Activated T-helper 2 cell treated with anti-CD3 and anti-CD28 coated beads, Interferon-gamma antibody, Interleukin-2, Interleukin-4, amounts not matched to agents 10 μg/mL and 5 μg/mL and 100 μg/mL, durations not matched to agents 14 hours and 24 hours and 36 hours (primary cell): ENCODE results near the gene FAM120A. TPM values are rescaled to one million over a fixed set of nuclear protein-coding genes. Genes with fewer than 3 reads are reported as not detected.

Experiments used
- DNase-seq: peaks from one replicate; pipeline ENCODE4 v3.0.0; 2021; ENCODE audit warnings: low spot score
- H3K27ac Mint-ChIP-seq: one replicate; pipeline ENCODE4 v1.8.0; 2021; ENCODE audit warnings: mixed read lengths
- H3K27me3 Mint-ChIP-seq: one replicate; pipeline ENCODE4 v1.8.0; 2021; ENCODE audit warnings: low read depth, mixed read lengths
- H3K36me3 Mint-ChIP-seq: one replicate; pipeline ENCODE4 v1.8.0; 2021; ENCODE audit warnings: low read depth, mixed read lengths
- H3K4me1 Mint-ChIP-seq: one replicate; pipeline ENCODE4 v1.8.0; 2021; ENCODE audit warnings: low read depth, mixed read lengths
- H3K4me3 Mint-ChIP-seq: one replicate; pipeline ENCODE4 v1.8.0; 2021; ENCODE audit warnings: low read depth, mild to moderate bottlenecking, moderate library complexity, mixed read lengths
- H3K9me3 Mint-ChIP-seq: one replicate; pipeline ENCODE4 v1.8.0; 2021; ENCODE audit warnings: mixed read lengths
- intact Hi-C: fragments of 100-400 bp; cut with micrococcal nuclease; formaldehyde crosslinking; loops from one replicate; pipeline ENCODE4 v1.15.1; 2023
- total RNA-seq: library from RNA; stranded (reverse); gene quantifications from 2 replicates; pipeline ENCODE4 v1.2.3, GENCODE V29; 2022

Gene FAM120A
- total RNA-seq, result 163 and 166 TPM in 2 replicates

GRCh38 chr9:93450945-93451815 lies at the start of gene FAM120A:
Gene FAM120A, plus strand, starts transcription at chr9:93451685. Its CDS starts 231 bp downstream, at chr9:93451916.
- peaks cover 33% of the 10 kb centered on the region for H3K4me1 Mint-ChIP-seq
- intact Hi-C loops, result loop anchor here (2.0 to 5.0 kb wide), 4 partner anchors 294 to 716 kb away; no protein-coding TSS in a partner anchor
- peak within 1 kb of the TSS; percentile 93 for H3K27ac Mint-ChIP-seq
- H3K27me3 Mint-ChIP-seq, result no peaks in the 10 kb centered on the region
- no peaks in the 10 kb centered on the region for H3K9me3 Mint-ChIP-seq
- H3K4me3 Mint-ChIP-seq, result peak within 1 kb of the TSS; percentile 92
- peak; percentile 71 for DNase-seq
- H3K36me3 Mint-ChIP-seq, result peaks cover 76% of the 10 kb centered on the region

GRCh38 chr9:93406371-93406770 lies 45.1 kb upstream of the FAM120A start:
- intact Hi-C loops, result no loop called here
- no peak overlapping the region for H3K27ac Mint-ChIP-seq
- DNase-seq, result no peak
- H3K4me3 Mint-ChIP-seq, result no peak overlapping the region
- H3K4me1 Mint-ChIP-seq, result peaks cover 2% of the 10 kb centered on the region
- no peaks in the 10 kb centered on the region for H3K36me3 Mint-ChIP-seq
- peaks cover 32% of the 10 kb centered on the region for H3K27me3 Mint-ChIP-seq
- no peaks in the 10 kb centered on the region for H3K9me3 Mint-ChIP-seq

- peaks cover 16% of the 10 kb centered on the region for H3K9me3 Mint-ChIP-seq
- no peak for DNase-seq
- no peak overlapping the region for H3K4me3 Mint-ChIP-seq
- no peak overlapping the region for H3K27ac Mint-ChIP-seq
- intact Hi-C loops, result no loop called here
- H3K27me3 Mint-ChIP-seq, result peaks cover 52% of the 10 kb centered on the region
- peaks cover 6% of the 10 kb centered on the region for H3K4me1 Mint-ChIP-seq
- no peaks in the 10 kb centered on the region for H3K36me3 Mint-ChIP-seq
Measured at GRCh38 chr9:93413530-93413929, 38.0 kb upstream of the FAM120A start.

- peaks cover 6% of the 10 kb centered on the region for H3K4me1 Mint-ChIP-seq
- intact Hi-C loops, result no loop called here
- no peak overlapping the region for H3K27ac Mint-ChIP-seq
- no peaks in the 10 kb centered on the region for H3K36me3 Mint-ChIP-seq
- no peak overlapping the region for H3K4me3 Mint-ChIP-seq
- H3K27me3 Mint-ChIP-seq, result peaks cover 43% of the 10 kb centered on the region
- DNase-seq, result no peak
- H3K9me3 Mint-ChIP-seq, result peaks cover 26% of the 10 kb centered on the region
Measured at GRCh38 chr9:93415176-93415690, 36.3 kb upstream of the FAM120A start.

DNA sequence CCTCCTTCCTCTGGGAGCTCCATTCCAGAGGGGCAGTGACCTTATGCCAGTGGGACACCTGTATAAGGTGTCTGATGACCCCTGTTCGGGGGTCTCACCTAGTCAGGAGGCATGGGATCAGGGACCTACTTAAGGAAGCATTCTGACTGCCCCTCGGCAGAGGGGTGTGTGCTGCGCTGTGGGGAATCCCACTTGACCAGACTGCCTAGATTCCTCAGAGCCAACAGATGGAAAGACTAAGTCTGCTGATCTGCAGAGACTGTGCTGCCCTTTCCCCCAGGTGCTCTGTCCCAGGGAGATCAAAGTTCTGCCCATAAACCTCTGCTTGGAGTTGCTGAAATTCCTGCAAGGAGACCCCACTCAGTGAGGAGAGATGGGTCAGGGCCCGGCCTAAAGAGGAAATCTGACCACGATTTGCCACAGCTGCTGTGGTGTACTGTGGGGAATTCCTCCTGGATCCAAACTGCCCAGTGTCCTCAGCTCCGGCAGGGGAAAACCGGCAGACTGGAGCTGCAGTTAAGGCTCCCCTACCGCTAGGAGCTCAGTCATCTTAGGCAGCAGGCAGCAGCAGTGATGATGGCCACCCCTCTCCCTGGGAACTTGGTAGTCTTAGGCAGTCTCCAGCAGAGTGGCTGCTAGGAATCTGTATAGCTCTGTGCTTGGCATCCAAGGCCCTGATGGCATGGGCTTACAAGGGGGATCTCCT lies 34.8 kb upstream of the FAM120A start:
- Mint-ChIP-seq H3K4me3 (no peak overlapping the region), H3K9me3 (peaks cover 30% of the 10 kb centered on the region), H3K4me1 (peaks cover 6% of the 10 kb centered on the region), H3K27ac (no peak overlapping the region), H3K36me3 (no peaks in the 10 kb centered on the region), H3K27me3 (peaks cover 32% of the 10 kb centered on the region)
- intact Hi-C loops, result no loop called here
- no peak for DNase-seq

GRCh38 chr9:93417538-93417937 lies 33.9 kb upstream of the FAM120A start:
- Mint-ChIP-seq H3K27ac (no peak overlapping the region), H3K9me3 (peaks cover 30% of the 10 kb centered on the region), H3K27me3 (peaks cover 25% of the 10 kb centered on the region), H3K4me3 (no peak overlapping the region), H3K36me3 (no peaks in the 10 kb centered on the region), H3K4me1 (peaks cover 6% of the 10 kb centered on the region)
- intact Hi-C loops, result no loop called here
- no peak for DNase-seq

GRCh38 chr9:93419023-93419422 lies 32.5 kb upstream of the FAM120A start:
- Mint-ChIP-seq H3K4me3 (no peak overlapping the region), H3K9me3 (peaks cover 28% of the 10 kb centered on the region), H3K27me3 (peaks cover 19% of the 10 kb centered on the region), H3K27ac (no peak overlapping the region), H3K36me3 (no peaks in the 10 kb centered on the region), H3K4me1 (peaks cover 6% of the 10 kb centered on the region)
- intact Hi-C loops, result no loop called here
- DNase-seq, result no peak

DNA sequence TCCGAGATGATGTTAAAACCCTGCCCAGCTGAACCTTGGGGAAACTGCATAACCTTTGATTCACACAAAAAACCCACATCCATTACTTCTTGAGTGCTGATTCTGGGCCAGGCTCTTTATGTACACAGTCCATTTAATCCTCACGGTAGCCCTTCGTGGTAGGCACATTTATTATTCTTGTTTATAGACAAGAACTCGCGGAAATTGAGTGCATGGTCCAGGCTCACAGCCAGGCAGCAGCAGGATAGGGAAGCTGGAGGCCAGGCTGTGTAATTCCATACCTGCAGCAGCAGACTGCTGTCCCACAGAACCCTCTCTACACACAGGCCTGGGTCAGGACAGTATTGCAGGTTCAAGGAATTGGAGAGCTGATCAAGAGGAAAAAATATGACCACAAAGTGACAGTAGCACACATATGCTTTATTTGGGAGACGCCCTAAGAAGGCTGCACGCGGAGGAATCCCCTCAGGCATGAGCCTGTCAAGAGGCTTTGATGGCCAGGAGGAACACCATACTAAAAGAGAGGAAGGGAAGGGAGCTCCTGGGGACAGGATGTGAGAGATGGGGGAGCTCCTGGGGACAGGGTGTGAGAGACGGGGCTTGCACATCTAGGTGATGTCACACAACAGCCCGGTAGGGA lies 28.4 kb upstream of the FAM120A start:
- H3K27me3 Mint-ChIP-seq, result peaks cover 21% of the 10 kb centered on the region
- H3K9me3 Mint-ChIP-seq, result peaks cover 14% of the 10 kb centered on the region
- H3K27ac Mint-ChIP-seq, result no peak overlapping the region
- no peak overlapping the region for H3K4me3 Mint-ChIP-seq
- H3K36me3 Mint-ChIP-seq, result no peaks in the 10 kb centered on the region
- intact Hi-C loops, result no loop called here
- no peak for DNase-seq
- H3K4me1 Mint-ChIP-seq, result no peaks in the 10 kb centered on the region

DNA sequence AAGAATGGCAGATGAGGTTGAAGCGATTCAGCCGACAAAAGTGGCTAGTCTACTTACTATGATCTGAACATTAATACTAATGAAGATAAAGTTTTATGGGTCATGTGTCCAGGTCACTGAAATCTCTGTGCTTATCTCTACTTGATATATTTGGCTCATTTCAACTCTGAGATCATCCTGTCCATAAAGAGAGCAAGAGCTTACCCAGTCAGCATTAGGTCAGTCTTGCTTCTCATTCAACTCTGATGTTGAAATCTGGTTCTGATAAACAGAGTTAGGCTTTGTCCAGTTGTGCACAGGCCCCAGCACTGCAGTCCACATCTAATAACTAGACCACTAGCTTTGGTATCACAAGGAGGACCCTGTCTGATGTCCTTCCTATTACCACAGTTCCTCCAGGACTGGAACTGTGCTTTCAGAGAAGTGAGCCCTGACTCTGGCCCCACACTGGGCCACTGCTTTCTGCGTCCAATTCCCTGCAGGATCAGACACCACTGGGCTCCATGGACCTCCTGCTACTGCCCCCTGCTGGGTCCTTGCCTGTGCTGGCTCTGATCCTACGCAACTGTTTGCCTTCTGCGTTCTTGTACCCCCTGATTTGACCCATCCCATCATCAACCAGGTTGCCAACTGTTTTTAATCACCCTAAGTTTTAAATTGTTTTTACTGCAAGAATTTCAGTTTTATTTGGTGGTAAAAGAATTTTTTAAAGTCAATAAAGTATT lies 23.7 kb upstream of the FAM120A start:
- no peak for DNase-seq
- intact Hi-C loops, result no loop called here
- Mint-ChIP-seq H3K4me1 (peaks cover 6% of the 10 kb centered on the region), H3K9me3 (no peaks in the 10 kb centered on the region), H3K4me3 (no peak overlapping the region), H3K27ac (no peak overlapping the region), H3K27me3 (peaks cover 17% of the 10 kb centered on the region), H3K36me3 (no peaks in the 10 kb centered on the region)

GRCh38 chr9:93431539-93432105 lies 19.9 kb upstream of the FAM120A start:
- Mint-ChIP-seq H3K27ac (no peak overlapping the region), H3K36me3 (peaks cover 4% of the 10 kb centered on the region), H3K9me3 (no peaks in the 10 kb centered on the region), H3K4me1 (peaks cover 6% of the 10 kb centered on the region), H3K4me3 (no peak overlapping the region), H3K27me3 (peaks cover 4% of the 10 kb centered on the region)
- intact Hi-C loops, result no loop called here
- no peak for DNase-seq

GRCh38 chr9:93432964-93433363 lies 18.5 kb upstream of the FAM120A start:
- Mint-ChIP-seq H3K27ac (no peak overlapping the region), H3K4me3 (no peak overlapping the region), H3K4me1 (peaks cover 6% of the 10 kb centered on the region), H3K9me3 (no peaks in the 10 kb centered on the region), H3K36me3 (peaks cover 4% of the 10 kb centered on the region), H3K27me3 (no peaks in the 10 kb centered on the region)
- DNase-seq, result no peak
- intact Hi-C loops, result no loop called here

DNA sequence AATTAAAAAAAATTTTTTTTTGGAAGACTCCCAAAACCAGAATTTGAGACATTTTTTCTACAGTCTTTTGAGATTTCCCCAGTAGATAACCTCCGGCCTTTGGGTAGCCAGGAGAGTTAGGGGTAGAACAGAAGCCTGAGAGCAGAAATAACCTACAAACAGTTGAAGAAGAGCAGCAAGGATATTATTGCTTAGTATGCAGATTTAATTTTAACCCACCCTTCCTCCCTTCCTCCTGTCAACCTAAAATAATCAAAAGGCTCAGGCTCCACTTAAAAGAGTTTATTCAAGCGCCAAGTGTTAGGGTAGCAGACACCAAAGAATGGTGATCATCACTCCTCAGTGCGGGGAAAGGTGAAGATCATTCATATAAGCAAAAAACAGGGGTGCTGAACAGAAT lies 17.4 kb upstream of the FAM120A start:
- no peaks in the 10 kb centered on the region for H3K27me3 Mint-ChIP-seq
- no peak overlapping the region for H3K27ac Mint-ChIP-seq
- no peaks in the 10 kb centered on the region for H3K9me3 Mint-ChIP-seq
- intact Hi-C loops, result no loop called here
- peaks cover 4% of the 10 kb centered on the region for H3K36me3 Mint-ChIP-seq
- H3K4me1 Mint-ChIP-seq, result peaks cover 6% of the 10 kb centered on the region
- H3K4me3 Mint-ChIP-seq, result no peak overlapping the region
- DNase-seq, result no peak
